ENCODE results near the gene MKI67.
"Not testable (repeated sequence)": the region's sequence is repeated elsewhere in the genome, so short reads cannot be mapped to it uniquely, and the experiment has no call there.

Gene MKI67
- 0.92 to 10.0 reads per million in 2 donors for total RNA-seq

- DNase-seq: peak; percentile 82
These were observed at the start of gene MKI67 for GRCh38 chr10:128125944-128126764. MKI67 (minus strand) TSS chr10:128126423; CDS start chr10:128125667, 756 bp downstream.

- DNase-seq: no peak
These were observed 48.6 kb upstream of the MKI67 start for GRCh38 chr10:128174581-128175559.

- no peak for DNase-seq
These were observed 47.2 kb upstream of the MKI67 start for GRCh38 chr10:128173386-128173785.

GRCh38 chr10:128172756-128173155 lies 46.5 kb upstream of the MKI67 start:
- no peak for DNase-seq

- no peak for DNase-seq
These were observed 43.7 kb upstream of the MKI67 start for GRCh38 chr10:128169811-128170379.

GRCh38 chr10:128167926-128168520 lies 41.8 kb upstream of the MKI67 start:
- no peak for DNase-seq

GRCh38 chr10:128167123-128167522 lies 40.9 kb upstream of the MKI67 start:
- DNase-seq: not testable (repeated sequence)

- DNase-seq: no peak
These were observed 39.9 kb upstream of the MKI67 start for GRCh38 chr10:128166151-128166550.

- DNase-seq: no peak
These were observed 39.3 kb upstream of the MKI67 start for GRCh38 chr10:128165536-128165935.

- no peak for DNase-seq
These were observed 37.5 kb upstream of the MKI67 start for GRCh38 chr10:128163701-128164100.

- DNase-seq: no peak
These were observed 34.8 kb upstream of the MKI67 start for GRCh38 chr10:128161031-128161430.

GRCh38 chr10:128160297-128160711 lies 34.1 kb upstream of the MKI67 start:
- DNase-seq: no peak

GRCh38 chr10:128158021-128158795 lies 32.0 kb upstream of the MKI67 start:
- DNase-seq: no peak

- no peak for DNase-seq
These were observed 31.0 kb upstream of the MKI67 start for GRCh38 chr10:128156999-128157755.

- no peak for DNase-seq
These were observed 26.7 kb upstream of the MKI67 start for GRCh38 chr10:128152741-128153580.

- DNase-seq: no peak
These were observed 24.8 kb upstream of the MKI67 start for GRCh38 chr10:128151031-128151430.

GRCh38 chr10:128150561-128150960 lies 24.3 kb upstream of the MKI67 start:
- no peak for DNase-seq

- peak; percentile 67 for DNase-seq
These were observed 23.8 kb upstream of the MKI67 start for GRCh38 chr10:128150045-128150493.

GRCh38 chr10:128149267-128150014 lies 23.2 kb upstream of the MKI67 start:
- peak; percentile 11 for DNase-seq

Data from activated gamma-delta T cell (primary cell).